ENCODE measurements around the gene KIRREL3. TPM values are rescaled to one million over a fixed set of nuclear protein-coding genes. Genes with fewer than 3 reads are reported as not detected.
A peak's percentile ranks its signal among the peaks of the same experiment; 100 is the strongest.

KIRREL3 gene
- polyA plus RNA-seq, 1 donor: 0.80 TPM

GRCh38 chr11:126534141-126534805 lies 466.3 kb downstream of the KIRREL3 start:
- DNase-seq (ENCODE audit: low read depth): no peak

- DNase-seq (ENCODE audit: low read depth): no peak
Measured at GRCh38 chr11:126533560-126533959, 467.0 kb downstream of the KIRREL3 start.

GRCh38 chr11:126530416-126530815 lies 470.2 kb downstream of the KIRREL3 start:
- DNase-seq (ENCODE audit: low read depth): no peak

GRCh38 chr11:126529037-126529436 lies 471.5 kb downstream of the KIRREL3 start:
- no peak for DNase-seq (ENCODE audit: low read depth)

GRCh38 chr11:126528075-126528474 lies 472.5 kb downstream of the KIRREL3 start:
- no peak for DNase-seq (ENCODE audit: low read depth)

- DNase-seq (ENCODE audit: low read depth): no peak
Measured at GRCh38 chr11:126527651-126528050, 472.9 kb downstream of the KIRREL3 start.

- no peak for DNase-seq (ENCODE audit: low read depth)
Measured at GRCh38 chr11:126526471-126526870, 474.1 kb downstream of the KIRREL3 start.

- DNase-seq (ENCODE audit: low read depth): no peak
Measured at GRCh38 chr11:126525702-126526101, 474.9 kb downstream of the KIRREL3 start.

GRCh38 chr11:126525216-126525615 lies 475.4 kb downstream of the KIRREL3 start:
- DNase-seq (ENCODE audit: low read depth): no peak

GRCh38 chr11:126523441-126524205 lies 476.9 kb downstream of the KIRREL3 start:
- no peak for DNase-seq (ENCODE audit: low read depth)

- no peak for DNase-seq (ENCODE audit: low read depth)
Measured at GRCh38 chr11:126522606-126523005, 478.0 kb downstream of the KIRREL3 start.

GRCh38 chr11:126522152-126522551 lies 478.4 kb downstream of the KIRREL3 start:
- no peak for DNase-seq (ENCODE audit: low read depth)

GRCh38 chr11:126521196-126521595 lies 479.4 kb downstream of the KIRREL3 start:
- DNase-seq (ENCODE audit: low read depth): no peak

- DNase-seq (ENCODE audit: low read depth): peak; percentile 55
Measured at GRCh38 chr11:126519764-126520734, 480.5 kb downstream of the KIRREL3 start.

- DNase-seq (ENCODE audit: low read depth): peak; percentile 49
Measured at GRCh38 chr11:126518972-126519690, 481.4 kb downstream of the KIRREL3 start.

GRCh38 chr11:126518071-126518971 lies 482.2 kb downstream of the KIRREL3 start:
- DNase-seq (ENCODE audit: low read depth): no peak

GRCh38 chr11:126515501-126515900 lies 485.1 kb downstream of the KIRREL3 start:
- no peak for DNase-seq (ENCODE audit: low read depth)

- no peak for DNase-seq (ENCODE audit: low read depth)
Measured at GRCh38 chr11:126514061-126514693, 486.4 kb downstream of the KIRREL3 start.
